CD14-positive monocyte (primary cell): ENCODE measurements around the gene ARHGEF40. TPM values are rescaled to one million over a fixed set of nuclear protein-coding genes. Genes with fewer than 3 reads are reported as not detected.
A peak's percentile ranks its signal among the peaks of the same experiment; 100 is the strongest.

Source experiments
- DNase-seq, 3 donors: peaks; one replicate each; pipeline ENCODE4 v3.0.0-alpha.2; 2011 to 2022
- H2AFZ ChIP-seq: 2 replicates; pipeline ENCODE4 v1.6.0; 2012; ENCODE audit warnings: mild to moderate bottlenecking, low read depth, low read length, inconsistent platforms; ENCODE audit not compliant: insufficient read depth, poor library complexity, severe bottlenecking
- H3K27ac ChIP-seq, 2 donors: 1 replicate in 1 of 2; 2 replicates in 1 of 2; pipeline ENCODE4 v1.5.1; 2012 to 2013; ENCODE audit warnings: low read length in 2 of 2, control low read depth in 1 of 2, inconsistent platforms in 1 of 2, low read depth in 1 of 2, mild to moderate bottlenecking in 1 of 2
- H3K27me3 ChIP-seq, 2 donors: one replicate each; pipeline versions ENCODE4 v1.6.0 to v1.6.1; 2011 to 2013; ENCODE audit warnings: low read length in 2 of 2; ENCODE audit not compliant: control insufficient read depth in 2 of 2, insufficient read depth in 2 of 2
- H3K36me3 ChIP-seq, 2 donors: replicated peaks in 1 of 2; 1 replicate in 1 of 2; 2 replicates in 1 of 2; pipeline versions ENCODE4 v1.5.1 to v1.6.1; 2012 to 2013; ENCODE audit warnings: low read length in 2 of 2, control low read depth in 1 of 2, inconsistent platforms in 1 of 2, mild to moderate bottlenecking in 1 of 2; ENCODE audit not compliant: insufficient read depth in 2 of 2, control insufficient read depth in 1 of 2
- H3K4me1 ChIP-seq, 2 donors: 1 replicate in 1 of 2; 2 replicates in 1 of 2; pipeline versions ENCODE4 v1.5.1 to v1.6.1; 2012 to 2013; ENCODE audit warnings: low read length in 2 of 2, control low read depth in 1 of 2, inconsistent platforms in 1 of 2, mild to moderate bottlenecking in 1 of 2, moderate library complexity in 1 of 2; ENCODE audit not compliant: insufficient read depth in 2 of 2, control insufficient read depth in 1 of 2
- H3K4me2 ChIP-seq: replicated peaks from 2 replicates; pipeline ENCODE3; 2012; ENCODE audit warnings: low read length, moderate library complexity, mild to moderate bottlenecking; ENCODE audit not compliant: poor library complexity, severe bottlenecking; ENCODE audit errors: extremely low read depth
- H3K4me3 ChIP-seq, 3 experiments: fragments of 200-600 bp in 1 of 3; sonication (generic) in 1 of 3; replicated peaks in 1 of 3; 1 replicate in 2 of 3; 2 replicates in 1 of 3; pipeline ENCODE4 v1.5.1; 2011 to 2013; ENCODE audit warnings: low read length in 3 of 3, mild to moderate bottlenecking in 3 of 3, control low read depth in 2 of 3, low read depth in 2 of 3, inconsistent platforms in 1 of 3, moderate library complexity in 1 of 3
- H3K79me2 ChIP-seq: 2 replicates; pipeline ENCODE4 v1.6.0; 2012; ENCODE audit warnings: mild to moderate bottlenecking, control low read depth, inconsistent platforms, low read length, moderate library complexity; ENCODE audit not compliant: insufficient read depth
- H3K9ac ChIP-seq: 2 replicates; pipeline ENCODE4 v1.6.0; 2017; ENCODE audit warnings: low read length, mild to moderate bottlenecking; ENCODE audit not compliant: insufficient read depth, poor library complexity, severe bottlenecking
- H3K9me3 ChIP-seq, 2 donors: replicated peaks in 1 of 2; 1 replicate in 1 of 2; 2 replicates in 1 of 2; pipeline versions ENCODE4 v1.5.1 to v1.6.1; 2012 to 2013; ENCODE audit warnings: low read length in 2 of 2, control low read depth in 1 of 2; ENCODE audit not compliant: control insufficient read depth in 1 of 2, insufficient read depth in 1 of 2
- H4K20me1 ChIP-seq: 2 replicates; pipeline ENCODE4 v1.6.0; 2012; ENCODE audit warnings: mild to moderate bottlenecking, low read length, control low read depth, moderate library complexity; ENCODE audit not compliant: insufficient read depth
- H3K27ac Mint-ChIP-seq, 7 donors: one replicate each; pipeline ENCODE4 v1.8.0; 2020; ENCODE audit warnings: mild to moderate bottlenecking in 7 of 7, mixed read lengths in 7 of 7, moderate library complexity in 6 of 7, inconsistent platforms in 2 of 7
- H3K27me3 Mint-ChIP-seq, 3 donors: one replicate each; pipeline ENCODE4 v1.8.0; 2021 to 2022; ENCODE audit warnings: low read depth in 3 of 3, mild to moderate bottlenecking in 3 of 3, mixed read lengths in 3 of 3, moderate library complexity in 3 of 3, inconsistent platforms in 1 of 3
- H3K36me3 Mint-ChIP-seq, 2 donors: one replicate each; pipeline ENCODE4 v1.8.0; 2020; ENCODE audit warnings: mixed read lengths in 2 of 2, inconsistent platforms in 1 of 2, mild to moderate bottlenecking in 1 of 2
- H3K4me1 Mint-ChIP-seq: one replicate; pipeline ENCODE4 v1.8.0; 2020; ENCODE audit warnings: mild to moderate bottlenecking, mixed read lengths
- H3K4me3 Mint-ChIP-seq, 2 donors: one replicate each; pipeline ENCODE4 v1.8.0; 2020; ENCODE audit warnings: mild to moderate bottlenecking in 2 of 2, mixed read lengths in 2 of 2, moderate library complexity in 1 of 2
- H3K9me3 Mint-ChIP-seq, 7 donors: one replicate each; pipeline ENCODE4 v1.8.0; 2020 to 2022; ENCODE audit warnings: mixed read lengths in 7 of 7, mild to moderate bottlenecking in 6 of 7, moderate library complexity in 6 of 7, inconsistent platforms in 2 of 7
- CTCF ChIP-seq: fragments of 200-600 bp; IDR thresholded peaks from one replicate; pipeline ENCODE4 v1.8.0; 2022; ENCODE audit warnings: antibody characterized with exemption, mild to moderate bottlenecking
- WGBS: methylation state at CpG from one replicate; pipeline ENCODE4 v1.1.5; 2013; ENCODE audit warnings: missing lambda C conversion rate; ENCODE audit not compliant: insufficient coverage; 5-methylcytosine and 5-hydroxymethylcytosine counted together
- intact Hi-C, 2 donors: fragments of 100-400 bp; cut with micrococcal nuclease; formaldehyde crosslinking; loops; one replicate each; pipeline versions ENCODE4 v1.15.0 to v1.15.1; 2023
- polyA plus RNA-seq, 3 donors: library from polyadenylated mRNA; depleted of rRNA in 1 of 3; unstranded in 2 of 3; stranded (reverse) in 1 of 3; fragments of 300-500 nt in 2 of 3; fragments of >200 nt in 1 of 3; fragmentation: Illumina TruSeq in 2 of 3; gene quantifications; 1 replicate in 2 of 3; 2 replicates in 1 of 3; pipeline ENCODE4 v1.2.3, GENCODE V29; 2012 to 2021

ARHGEF40 gene
- polyA plus RNA-seq, 3 donors: 12.1 to 114 (median 15.3) TPM

DNA sequence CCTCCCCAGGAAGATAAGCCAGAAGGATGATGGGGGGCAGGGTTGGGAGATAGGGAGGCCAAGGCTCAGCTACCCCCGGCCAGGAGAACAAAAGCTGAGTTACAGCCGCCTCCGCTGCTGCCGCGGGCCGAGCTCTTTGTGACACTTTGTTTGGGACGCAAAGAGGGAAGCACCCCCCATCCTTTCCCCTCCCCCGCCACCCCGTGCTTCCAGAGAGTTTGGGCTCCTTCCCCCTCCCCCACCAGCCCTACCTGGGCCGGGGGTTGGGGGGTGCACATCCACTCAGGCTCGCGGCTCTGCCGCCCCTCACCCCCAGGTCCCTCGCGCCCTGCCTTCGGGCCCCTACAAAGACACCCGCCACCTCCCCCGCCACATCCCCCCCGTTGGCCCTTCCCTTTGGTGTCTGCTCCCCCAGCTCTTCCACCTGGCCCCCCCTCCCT lies 27.6 kb downstream of the ARHGEF40 start:
- peak in 1 of 3 donors; percentile 33 for DNase-seq
- H3K36me3 Mint-ChIP-seq: no peaks in the 10 kb centered on the region

More for the DNA sequence above, 27.6 kb downstream of the ARHGEF40 start:
- peak overlapping the region; percentile 79 to 85 for H3K4me3 Mint-ChIP-seq
- peak overlapping the region; percentile 54 for H3K4me2 ChIP-seq
- no peak overlapping the region for H3K27ac ChIP-seq
- peak overlapping the region in 2 of 3 experiments; percentile 6 to 34 for H3K4me3 ChIP-seq
- peaks cover 4 to 18% (median 18%) of the 10 kb centered on the region in 3 donors for H3K27me3 Mint-ChIP-seq
- H3K79me2 ChIP-seq: no peaks in the 10 kb centered on the region
- peaks cover 0 to 3% of the 10 kb centered on the region in 2 donors for H3K27me3 ChIP-seq
- peaks cover 0 to 2% (median 0%) of the 10 kb centered on the region in 7 donors for H3K9me3 Mint-ChIP-seq
- H3K9me3 ChIP-seq: no peaks in the 10 kb centered on the region
- H3K4me1 Mint-ChIP-seq: peaks cover 20% of the 10 kb centered on the region
- intact Hi-C loops: loop anchor here in 1 of 2 donors (10.0 kb wide), 1 partner anchor 413 kb away; the partner anchor contains the start of genes ANG and RNASE4
- H3K27ac Mint-ChIP-seq: peak overlapping the region in 5 of 7 donors; percentile 26 to 91 (median 66)
- TF ChIP-seq CTCF: no peak
- no peak overlapping the region for H2AFZ ChIP-seq
- H3K36me3 ChIP-seq: no peaks in the 10 kb centered on the region
- no peak overlapping the region for H3K9ac ChIP-seq
- WGBS: 0% methylated on average over 10 of the region's 19 CpGs
- H4K20me1 ChIP-seq: peaks cover 5% of the 10 kb centered on the region
- peaks cover 15 to 19% of the 10 kb centered on the region in 2 donors for H3K4me1 ChIP-seq
